GM12873 (cell line): ENCODE data around the gene CAMK2B.

Source experiments
- TF ChIP-seq, protein P1 (sequence below): IDR thresholded peaks from 2 replicates; pipeline ENCODE4 v1.5.1; 2012; ENCODE audit warnings: low read depth, mild to moderate bottlenecking, moderate library complexity, low read length, control low read depth; ENCODE audit not compliant: insufficient read depth; ENCODE audit errors: missing control alignments

Gene CAMK2B

DNA sequence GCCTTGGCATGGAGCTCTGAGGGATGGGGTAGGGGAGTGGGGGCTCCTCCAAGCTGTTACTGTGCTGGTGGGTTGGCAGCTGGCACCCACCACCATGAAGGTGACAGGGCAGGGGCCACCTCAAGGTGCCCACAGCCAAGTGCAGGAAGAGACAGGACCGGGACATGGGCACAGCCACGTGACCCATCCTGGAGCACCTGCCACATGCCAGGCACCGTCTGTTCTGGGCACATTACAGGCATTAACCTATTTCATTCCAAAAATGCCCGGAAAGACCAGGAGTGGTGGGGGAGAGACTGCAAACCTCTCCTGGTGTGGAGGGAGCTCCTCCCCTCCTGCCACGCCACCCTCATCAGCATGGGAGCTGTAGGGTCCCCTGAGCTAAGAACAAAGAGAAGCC is 56.7 kb downstream of the CAMK2B start:
- TF ChIP-seq, protein P1, sequence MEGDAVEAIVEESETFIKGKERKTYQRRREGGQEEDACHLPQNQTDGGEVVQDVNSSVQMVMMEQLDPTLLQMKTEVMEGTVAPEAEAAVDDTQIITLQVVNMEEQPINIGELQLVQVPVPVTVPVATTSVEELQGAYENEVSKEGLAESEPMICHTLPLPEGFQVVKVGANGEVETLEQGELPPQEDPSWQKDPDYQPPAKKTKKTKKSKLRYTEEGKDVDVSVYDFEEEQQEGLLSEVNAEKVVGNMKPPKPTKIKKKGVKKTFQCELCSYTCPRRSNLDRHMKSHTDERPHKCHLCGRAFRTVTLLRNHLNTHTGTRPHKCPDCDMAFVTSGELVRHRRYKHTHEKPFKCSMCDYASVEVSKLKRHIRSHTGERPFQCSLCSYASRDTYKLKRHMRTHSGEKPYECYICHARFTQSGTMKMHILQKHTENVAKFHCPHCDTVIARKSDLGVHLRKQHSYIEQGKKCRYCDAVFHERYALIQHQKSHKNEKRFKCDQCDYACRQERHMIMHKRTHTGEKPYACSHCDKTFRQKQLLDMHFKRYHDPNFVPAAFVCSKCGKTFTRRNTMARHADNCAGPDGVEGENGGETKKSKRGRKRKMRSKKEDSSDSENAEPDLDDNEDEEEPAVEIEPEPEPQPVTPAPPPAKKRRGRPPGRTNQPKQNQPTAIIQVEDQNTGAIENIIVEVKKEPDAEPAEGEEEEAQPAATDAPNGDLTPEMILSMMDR = no peak

DNA sequence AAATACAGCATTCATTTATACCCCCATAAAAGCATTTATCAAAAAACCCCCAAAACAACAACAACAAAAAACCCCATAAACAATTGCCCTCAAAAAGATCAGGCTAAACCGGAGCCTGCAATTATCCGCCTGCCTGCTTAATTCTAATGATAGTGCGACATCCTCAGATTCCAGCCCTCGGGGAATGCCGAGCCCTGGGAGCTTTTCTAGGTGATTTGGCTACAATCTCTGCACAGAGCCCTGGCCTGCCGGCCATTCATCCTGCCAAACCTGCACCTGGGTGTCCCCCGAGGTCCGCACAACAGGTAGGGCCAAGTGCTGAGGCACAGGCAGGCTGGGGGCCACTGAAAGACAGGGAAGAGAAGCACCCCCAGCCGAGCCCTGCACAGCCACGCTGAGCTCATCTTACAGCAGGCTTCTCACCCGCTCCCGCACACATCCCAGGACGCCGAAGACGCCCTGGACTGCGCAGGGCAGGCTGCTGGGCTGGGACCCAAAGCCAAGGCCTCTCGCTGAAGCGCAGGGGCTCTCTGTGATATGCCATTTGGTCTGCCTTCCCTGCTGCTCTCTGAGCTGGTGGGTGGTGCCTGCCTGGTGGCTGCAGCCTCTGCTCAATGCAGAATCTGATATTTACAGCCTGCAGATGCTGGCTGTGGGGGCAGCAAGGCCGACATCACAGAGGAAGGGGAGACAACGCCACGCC is 57.5 kb downstream of the CAMK2B start:
- TF ChIP-seq, protein P1 = no peak

DNA sequence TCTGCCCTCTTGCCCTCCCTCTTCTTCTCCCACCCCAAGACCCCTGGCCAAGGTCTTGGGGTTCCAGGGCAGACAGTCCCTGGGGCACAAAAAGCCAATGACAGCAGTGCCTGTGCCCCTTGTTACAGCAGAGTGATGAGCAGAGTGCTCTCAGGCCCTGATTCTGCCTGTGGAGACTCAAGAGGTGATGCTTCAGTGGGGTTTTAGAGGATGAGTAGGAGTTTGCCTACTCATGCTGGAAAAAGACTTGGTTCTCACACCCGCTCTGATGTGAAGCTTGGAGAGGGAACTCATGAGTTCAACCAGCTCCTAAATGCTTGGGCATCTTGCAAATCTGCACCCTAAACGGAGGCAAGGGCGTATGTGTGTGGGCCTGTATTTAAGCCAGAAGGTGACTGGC is 58.2 kb downstream of the CAMK2B start:
- TF ChIP-seq, protein P1 = no peak

DNA sequence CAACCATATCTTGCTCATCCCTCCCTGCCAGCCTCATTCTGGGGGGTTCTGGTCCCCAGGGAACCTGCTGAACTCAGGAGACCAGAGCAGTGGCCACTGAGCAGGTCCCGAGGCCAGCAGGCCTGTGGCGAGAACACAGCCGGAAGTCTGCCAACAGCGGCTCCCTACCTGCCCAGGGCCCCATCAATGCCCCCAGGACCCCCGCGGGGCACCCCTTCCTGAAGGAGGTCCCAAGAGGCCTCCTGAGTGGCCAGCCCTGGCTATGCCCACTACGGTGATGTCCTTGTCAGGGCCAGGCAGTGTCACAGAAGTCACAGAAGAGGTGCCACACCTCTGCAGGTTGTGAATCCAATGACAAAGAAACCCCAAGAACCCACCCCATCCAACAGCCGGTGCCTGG is 58.9 kb downstream of the CAMK2B start:
- TF ChIP-seq, protein P1 = no peak

DNA sequence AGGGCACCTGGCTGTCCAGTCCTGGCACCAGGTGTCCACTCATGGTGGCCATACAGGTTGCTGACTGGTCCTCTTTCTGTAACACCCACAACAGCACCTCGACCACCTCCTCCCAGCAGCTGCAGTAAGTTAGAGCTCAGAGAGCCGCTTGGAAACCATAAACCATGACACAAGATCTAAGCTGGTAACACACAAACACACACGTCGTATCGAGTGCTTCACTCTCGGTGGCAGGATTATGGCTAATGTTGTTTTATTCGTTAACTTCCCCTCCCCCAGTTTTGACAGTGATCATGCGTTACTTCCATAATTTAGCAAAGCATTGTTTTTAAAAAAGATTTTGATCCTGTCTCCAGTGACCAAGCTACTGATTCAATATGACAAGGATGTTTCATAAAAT is 59.7 kb downstream of the CAMK2B start:
- TF ChIP-seq, protein P1 = no peak

DNA sequence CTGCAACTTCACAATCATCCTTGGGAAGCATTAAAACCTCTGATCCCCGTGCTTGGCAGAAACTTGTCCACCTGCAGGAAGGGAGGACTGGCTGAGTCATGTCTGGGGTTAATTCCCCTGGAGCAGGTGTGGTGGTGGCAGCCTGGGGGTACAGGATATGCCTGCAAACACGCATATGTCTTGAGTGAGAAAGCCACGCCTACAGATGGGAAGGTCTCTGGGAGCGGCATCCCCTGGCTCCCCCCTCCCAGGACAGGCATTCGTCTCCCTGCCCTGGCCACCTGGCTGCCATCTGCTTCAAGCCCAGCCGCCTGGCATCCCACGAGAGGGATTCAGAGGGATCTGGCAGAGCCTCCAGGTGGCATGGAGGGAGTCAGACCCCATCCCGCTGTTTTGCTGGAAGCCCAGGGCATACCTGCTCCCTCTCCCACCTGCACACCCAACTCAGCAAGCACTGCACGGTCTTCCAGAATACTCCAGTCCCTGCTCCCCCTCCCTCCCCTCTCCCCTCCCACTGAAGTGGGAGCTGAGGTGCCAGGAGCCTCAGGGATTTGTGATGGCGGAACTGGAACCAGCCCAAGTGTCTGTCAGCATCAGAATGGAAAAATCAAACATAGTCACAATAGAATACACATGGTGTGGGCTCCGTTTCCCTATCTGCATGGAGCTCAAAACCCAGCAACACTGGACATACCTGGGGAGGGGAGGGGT is 61.0 kb downstream of the CAMK2B start:
- TF ChIP-seq, protein P1 = no peak

DNA sequence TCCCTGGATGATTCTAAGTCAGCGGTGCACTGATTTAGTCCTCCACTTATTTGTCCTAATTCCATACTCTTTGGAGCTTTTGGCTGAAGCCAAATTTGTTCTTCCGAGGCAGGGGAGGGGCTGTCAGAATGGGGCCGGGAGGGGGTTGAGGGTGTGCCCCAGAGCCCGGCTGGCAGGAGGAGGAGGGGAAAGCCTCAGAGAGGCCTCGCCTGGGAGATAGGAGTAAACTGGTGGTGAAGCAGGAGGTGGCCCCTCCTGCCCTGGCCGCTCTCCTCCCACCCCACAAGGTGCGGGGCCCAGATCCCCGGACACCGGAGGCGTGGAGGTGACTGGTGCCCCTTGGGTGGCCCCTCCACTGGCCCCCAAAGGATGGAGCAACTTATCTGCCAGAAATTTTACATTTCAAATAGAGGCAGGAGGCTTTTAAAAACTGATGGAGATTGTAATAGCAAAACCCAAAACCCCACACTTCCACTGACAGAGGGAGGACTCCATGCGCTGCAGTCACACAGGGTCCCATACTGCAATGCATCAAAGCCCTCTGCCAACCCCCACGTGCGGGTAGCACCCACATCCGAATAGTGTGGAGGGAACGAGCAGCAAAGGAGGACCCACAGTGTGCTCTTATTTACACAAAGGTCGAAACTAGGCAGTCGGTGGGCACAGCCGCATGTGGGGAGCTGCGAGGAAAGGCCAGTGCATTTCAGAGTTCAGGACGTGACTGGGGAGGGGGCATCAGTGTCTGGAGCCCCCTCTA is 61.9 kb downstream of the CAMK2B start:
- TF ChIP-seq, protein P1 = no peak
